ENCODE measurements around the gene WDR38. TPM values are rescaled to one million over a fixed set of nuclear protein-coding genes. Genes with fewer than 3 reads are reported as not detected.

Gene WDR38
- total and polyA plus RNA-seq, 2 of the 13 experiments (the other 11 are each of a cell fraction or from before 2014, with no cell fraction given): not detected

DNA sequence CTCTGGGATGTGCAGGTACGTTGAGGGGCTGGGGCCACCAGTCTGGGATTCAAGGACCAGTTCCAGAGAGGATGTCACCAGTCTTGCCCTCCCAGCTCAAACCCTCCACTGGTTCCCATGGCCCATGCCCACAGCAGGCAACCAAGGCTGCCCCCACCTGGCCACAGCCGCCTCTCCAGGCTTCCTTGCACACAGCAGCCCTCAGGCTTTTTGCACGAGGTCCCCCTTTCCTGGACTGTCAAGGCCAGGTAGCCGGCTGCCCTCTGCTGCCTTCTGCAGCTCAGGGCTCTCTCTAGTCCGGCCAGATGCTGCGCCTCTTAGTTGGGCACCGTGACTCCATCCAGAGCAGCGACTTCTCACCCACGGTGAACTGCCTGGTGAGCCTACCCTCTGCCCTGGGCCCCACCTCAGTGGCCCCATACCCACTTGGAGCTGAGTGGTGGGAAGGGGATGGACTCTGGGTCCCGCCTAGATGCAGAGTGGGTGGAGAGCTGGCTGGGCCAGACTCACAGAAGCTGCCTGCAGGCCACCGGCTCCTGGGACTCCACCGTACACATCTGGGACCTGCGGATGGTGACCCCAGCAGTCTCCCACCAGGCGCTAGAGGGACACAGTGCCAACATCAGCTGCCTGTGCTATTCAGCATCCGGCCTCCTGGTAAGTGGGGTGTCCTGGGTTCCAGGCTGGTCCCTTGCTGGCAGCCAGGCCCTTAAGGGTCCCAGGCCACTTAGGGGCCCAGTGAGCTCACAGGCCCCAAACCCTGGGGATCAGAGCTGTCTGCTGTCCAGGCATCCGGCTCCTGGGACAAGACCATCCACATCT lies 2.9 kb downstream of the WDR38 start (continued):
- TF ChIP-seq WIZ (CRISPR knock-in tag; IDR thresholded peaks at IDR 0.05) (no peak), TIGD3 (CRISPR knock-in tag; IDR thresholded peaks at IDR 0.05; ENCODE audit: borderline replicate concordance) (no peak), ZNF747 (CRISPR knock-in tag; IDR thresholded peaks at IDR 0.05; ENCODE audit: borderline replicate concordance) (no peak), ZNF891 (CRISPR knock-in tag; IDR thresholded peaks at IDR 0.05) (peak; percentile 69; the same call in 1 of the 2 replicates), ZNF501 (CRISPR knock-in tag; IDR thresholded peaks at IDR 0.05) (peak; percentile 49; the same call in 1 of the 2 replicates), NKX3-1 (CRISPR knock-in tag; IDR thresholded peaks at IDR 0.05) (no peak), ZNF382 (CRISPR knock-in tag; IDR thresholded peaks at IDR 0.05; ENCODE audit: borderline replicate concordance) (no peak), RFXAP (CRISPR knock-in tag; IDR thresholded peaks at IDR 0.05; ENCODE audit: borderline replicate concordance) (no peak), ELK4 (CRISPR knock-in tag; IDR thresholded peaks at IDR 0.05; ENCODE audit: borderline replicate concordance) (no peak), MYC (CRISPR knock-in tag; IDR thresholded peaks at IDR 0.05; ENCODE audit: borderline replicate concordance) (peak; percentile 76; the same call in 1 of the 2 replicates), SALL1 (CRISPR knock-in tag; IDR thresholded peaks at IDR 0.05) (peak; percentile 49), KDM2A (CRISPR knock-in tag; IDR thresholded peaks at IDR 0.05; ENCODE audit: borderline replicate concordance, low read depth) (peak; percentile 45), PAXIP1 (CRISPR knock-in tag; conservative IDR thresholded peaks at IDR 0.05) (no peak), ZFP91 (CRISPR knock-in tag; IDR thresholded peaks at IDR 0.05; ENCODE audit: borderline replicate concordance) (peak; percentile 18; the same call in 1 of the 2 replicates), RARG (CRISPR knock-in tag; IDR thresholded peaks at IDR 0.05; ENCODE audit: low read depth) (no peak), KDM1A (CRISPR knock-in tag; IDR thresholded peaks at IDR 0.05) (no peak), HBP1 (CRISPR knock-in tag; IDR thresholded peaks at IDR 0.05; ENCODE audit: low read depth) (no peak), ZNF180 (CRISPR knock-in tag; IDR thresholded peaks at IDR 0.05; ENCODE audit: borderline replicate concordance, low read depth) (no peak), ZFP37 (CRISPR knock-in tag; IDR thresholded peaks at IDR 0.05; ENCODE audit: borderline replicate concordance) (no peak)
